ENCODE results near the gene MOSPD2.

MOSPD2 gene

DNA sequence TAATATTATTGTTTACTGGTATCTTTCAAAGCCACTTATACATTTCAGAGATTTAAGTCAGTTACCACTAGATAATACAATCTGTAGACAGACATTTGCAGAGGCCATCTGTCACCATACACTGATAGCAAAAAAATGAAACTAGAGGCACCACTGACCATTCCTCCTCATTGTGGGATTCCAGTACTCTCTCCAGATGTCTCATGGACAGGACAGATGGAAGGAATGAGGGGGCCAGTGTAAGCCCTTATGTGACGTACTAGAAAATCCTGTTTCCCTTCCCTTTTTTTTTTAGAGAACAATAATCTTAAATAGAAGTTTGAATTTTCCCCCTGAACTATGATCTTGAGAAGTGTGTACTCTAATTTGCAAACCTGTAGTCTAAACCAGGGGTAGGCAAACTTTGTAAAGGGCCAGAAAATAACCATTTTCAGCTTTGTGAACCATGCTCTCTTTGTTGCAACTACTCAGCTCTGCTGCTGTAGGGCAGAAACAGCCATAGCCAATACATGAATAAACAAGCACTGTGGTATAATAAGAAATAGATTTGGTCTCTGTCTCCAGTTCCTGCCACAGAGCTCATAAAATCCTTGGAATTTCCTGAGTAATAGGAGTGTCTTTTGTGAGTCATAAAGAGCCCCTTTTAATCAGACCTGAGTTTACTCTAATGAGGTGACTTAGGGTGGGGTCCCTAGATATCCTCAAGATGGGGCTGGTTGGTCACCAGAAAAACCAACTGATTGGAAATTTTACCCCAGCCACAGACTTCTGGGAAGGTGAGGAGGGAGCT is 90.4 kb downstream of the MOSPD2 start:
- Histone ChIP-seq H3K27ac (no peak overlapping the region), H3K4me2 (no peak overlapping the region), H3K27me3 (peaks cover 37 to 75% (median 68%) of the 10 kb centered on the region in 11 experiments; a peak in 21 of 22 replicates), H3K36me3 (no peaks in the 10 kb centered on the region), H3K4me1 (no peaks in the 10 kb centered on the region), H3K4me3 (no peak overlapping the region), H4K20me1 (peaks cover 0 to 5% (median 0%) of the 10 kb centered on the region in 11 experiments; a peak in 1 of 22 replicates), H3K9ac (no peak overlapping the region), H3K9me3 (replicated peaks in 1 of 11) (no peaks in the 10 kb centered on the region)
- no peak for TF ChIP-seq Cebpa-rat (IDR thresholded peaks at IDR 0.05)

GRCh38 chrX:14964500-14964899 is 91.3 kb downstream of the MOSPD2 start:
- Histone ChIP-seq H3K4me3 (no peak overlapping the region), H3K4me1 (no peaks in the 10 kb centered on the region), H3K9me3 (replicated peaks in 1 of 11) (no peaks in the 10 kb centered on the region), H3K4me2 (no peak overlapping the region), H3K9ac (no peak overlapping the region), H3K27me3 (peaks cover 31 to 71% (median 61%) of the 10 kb centered on the region in 11 experiments; a peak in 21 of 22 replicates), H3K36me3 (no peaks in the 10 kb centered on the region), H3K27ac (no peak overlapping the region), H4K20me1 (peaks cover 0 to 5% (median 0%) of the 10 kb centered on the region in 11 experiments; a peak in 1 of 22 replicates)
- TF ChIP-seq Cebpa-rat (IDR thresholded peaks at IDR 0.05), result no peak
